Testis (tissue), 2 donors: ENCODE measurements around the gene NTN4.

ENCODE experiments used
- CTCF ChIP-seq, 3 experiments: fragments of 450-650 bp in 2 of 3; fragments of 200-600 bp in 1 of 3; sonication (generic) in 1 of 3; IDR thresholded peaks; one replicate each; pipeline ENCODE4 v1.5.1; 2016 to 2019; ENCODE audit warnings: antibody characterized with exemption in 3 of 3, mild to moderate bottlenecking in 2 of 3, moderate library complexity in 1 of 3
- POLR2A ChIP-seq: fragments of 450-650 bp; IDR thresholded peaks from one replicate; pipeline ENCODE4 v1.6.1; 2017; ENCODE audit warnings: antibody characterized with exemption, mild to moderate bottlenecking, moderate library complexity

GRCh38 chr12:95759039-95759438, 31.5 kb downstream of the NTN4 start:
- TF ChIP-seq CTCF (IDR thresholded peaks at IDR 0.05): no peak
- TF ChIP-seq POLR2A: no peak
